ENCODE measurements around the gene DTNB.
A peak's percentile ranks its signal among the peaks of the same experiment; 100 is the strongest.
"Not testable (repeated sequence)": the region's sequence is repeated elsewhere in the genome, so short reads cannot be mapped to it uniquely, and the experiment has no call there.

DTNB gene

GRCh38 chr2:25535411-25536289 is 137.7 kb downstream of the DTNB start:
- not testable (repeated sequence) for DNase-seq

GRCh38 chr2:25534937-25535336 is 138.4 kb downstream of the DTNB start:
- DNase-seq, result not testable (repeated sequence)

- DNase-seq, result no peak
These were observed 138.9 kb downstream of the DTNB start for GRCh38 chr2:25534455-25534854.

- not testable (repeated sequence) for DNase-seq
These were observed 139.6 kb downstream of the DTNB start for GRCh38 chr2:25533771-25534170.

GRCh38 chr2:25532521-25532920 is 140.9 kb downstream of the DTNB start:
- DNase-seq, result no peak

GRCh38 chr2:25529034-25529433 is 144.3 kb downstream of the DTNB start:
- no peak for DNase-seq

GRCh38 chr2:25528173-25528572 is 145.2 kb downstream of the DTNB start:
- no peak for DNase-seq

- peak; percentile 7 for DNase-seq
These were observed 148.9 kb downstream of the DTNB start for GRCh38 chr2:25524507-25524906.

- no peak for DNase-seq
These were observed 150.3 kb downstream of the DTNB start for GRCh38 chr2:25523060-25523459.

- peak; percentile 85 for DNase-seq
These were observed 151.6 kb downstream of the DTNB start for GRCh38 chr2:25521665-25522387.

GRCh38 chr2:25521126-25521525 is 152.3 kb downstream of the DTNB start:
- DNase-seq, result no peak

- DNase-seq, result no peak
These were observed 155.7 kb downstream of the DTNB start for GRCh38 chr2:25517701-25518100.

GRCh38 chr2:25514043-25514637 is 159.2 kb downstream of the DTNB start:
- no peak for DNase-seq

- no peak for DNase-seq
These were observed 160.7 kb downstream of the DTNB start for GRCh38 chr2:25512707-25513106.

- DNase-seq, result no peak
These were observed 167.2 kb downstream of the DTNB start for GRCh38 chr2:25506226-25506625.

- no peak for DNase-seq
These were observed 167.8 kb downstream of the DTNB start for GRCh38 chr2:25505622-25506021.

- DNase-seq, result no peak
These were observed 168.2 kb downstream of the DTNB start for GRCh38 chr2:25505182-25505581.

- DNase-seq, result no peak
These were observed 169.1 kb downstream of the DTNB start for GRCh38 chr2:25504266-25504665.

- no peak for DNase-seq
These were observed 174.2 kb downstream of the DTNB start for GRCh38 chr2:25499157-25499556.

GRCh38 chr2:25497918-25498407 is 175.4 kb downstream of the DTNB start:
- DNase-seq, result no peak

GRCh38 chr2:25497229-25497917 is 176.0 kb downstream of the DTNB start:
- DNase-seq, result no peak

GRCh38 chr2:25494616-25495015 is 178.8 kb downstream of the DTNB start:
- no peak for DNase-seq

GRCh38 chr2:25493207-25493606 is 180.2 kb downstream of the DTNB start:
- no peak for DNase-seq

All from activated CD4-positive, alpha-beta T cell treated with anti-CD3 and anti-CD28 coated beads, Interleukin-10, Interleukin-2, amounts not matched to agents 100 ng/mL and 50 ng/mL, durations not matched to agents 16 hours and 8 hours (primary cell).